Thyroid gland (tissue), 4 donors: ENCODE results near the gene GAGE12H. TPM values are rescaled to one million over a fixed set of nuclear protein-coding genes. Genes with fewer than 3 reads are reported as not detected.

ENCODE experiments used
- DNase-seq, 2 donors: peaks; one replicate each; pipeline ENCODE4 v3.0.0-alpha.2; 2019
- H3K27ac ChIP-seq, 3 donors: fragments of 200-600 bp; sonication (generic); 1 replicate in 2 of 3; 2 replicates in 1 of 3; pipeline ENCODE4 v1.5.1; 2016 to 2019; ENCODE audit warnings: mild to moderate bottlenecking in 1 of 3, moderate library complexity in 1 of 3
- H3K27me3 ChIP-seq: fragments of 200-600 bp; sonication (generic); one replicate; pipeline ENCODE4 v1.5.1; 2019
- H3K36me3 ChIP-seq, 2 donors: fragments of 200-600 bp; sonication (generic); one replicate each; pipeline ENCODE4 v1.5.1; 2016 to 2019
- H3K4me1 ChIP-seq, 2 donors: fragments of 200-600 bp; sonication (generic); one replicate each; pipeline ENCODE4 v1.5.1; 2017 to 2019
- H3K4me3 ChIP-seq, 3 donors: fragments of 200-600 bp; sonication (generic); replicated peaks in 1 of 3; 1 replicate in 2 of 3; 2 replicates in 1 of 3; pipeline ENCODE4 v1.5.1; 2016; ENCODE audit warnings: mild to moderate bottlenecking in 1 of 3
- H3K9me3 ChIP-seq: fragments of 200-600 bp; sonication (generic); one replicate; pipeline ENCODE4 v1.5.1; 2017
- POLR2A ChIP-seq, 2 donors: fragments of 450-650 bp; IDR thresholded peaks; one replicate each; pipeline ENCODE4 v1.6.1; 2017; ENCODE audit warnings: antibody characterized with exemption in 2 of 2, mild to moderate bottlenecking in 2 of 2, moderate library complexity in 1 of 2
- WGBS, 2 donors: methylation state at CpG; one replicate each; pipeline ENCODE4 v1.1.5; 2017; 5-methylcytosine and 5-hydroxymethylcytosine counted together
- intact Hi-C: fragments of 100-400 bp; cut with DNase I; formaldehyde crosslinking; loops from one replicate; pipeline ENCODE4 v1.15.1; 2023
- small RNA-seq: library from RNA; depleted of rRNA; stranded (forward); fragments of <200 nt; gene quantifications from one replicate; pipeline ENCODE3, GENCODE V24; 2016
- total RNA-seq, 4 donors: library from RNA; depleted of rRNA; stranded (reverse); fragments of >200 nt; gene quantifications; one replicate each; pipeline ENCODE4 v1.2.3, GENCODE V29; 2016
- TF ChIP-seq, protein P1 (sequence below), 6 experiments: fragments of 200-600 bp in 3 of 6; fragments of 450-650 bp in 3 of 6; sonication (generic) in 3 of 6; IDR thresholded peaks; one replicate each; pipeline ENCODE4 v1.5.1; 2016 to 2019; ENCODE audit warnings: antibody characterized with exemption in 6 of 6, mild to moderate bottlenecking in 2 of 6, inconsistent platforms in 1 of 6, moderate library complexity in 1 of 6

Gene GAGE12H
- total RNA-seq, 4 donors from 2014 or later: not detected

DNA sequence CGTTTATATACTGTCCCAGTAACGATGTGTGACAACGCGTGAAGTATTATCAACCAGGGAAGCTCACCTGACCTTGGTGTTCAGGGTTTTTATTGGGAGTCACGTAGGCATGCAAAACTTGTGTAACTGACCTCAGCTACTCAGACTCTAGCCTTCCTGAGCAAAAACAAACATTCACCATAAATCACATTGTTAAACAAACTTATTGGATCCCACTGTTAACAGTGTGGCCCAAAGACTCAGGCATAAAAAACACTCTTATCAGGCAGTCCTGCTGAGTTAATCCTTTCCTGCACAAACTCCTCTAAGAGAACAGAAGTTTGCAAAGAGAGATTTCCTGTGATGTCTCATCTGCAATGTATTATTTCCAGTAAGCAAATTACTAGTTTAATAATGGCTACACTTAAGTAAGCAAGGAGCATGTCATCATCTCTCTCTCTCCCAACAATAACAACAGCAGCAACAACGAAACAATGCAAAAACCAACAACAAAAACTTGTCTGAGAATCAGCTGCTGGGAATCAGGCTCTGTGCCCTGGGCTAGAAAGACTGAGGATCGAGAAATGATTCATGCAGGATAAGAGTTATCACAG, 31.1 kb downstream of the GAGE12H start:
- Histone ChIP-seq H3K27ac (no peak overlapping the region), H3K4me1 (no peaks in the 10 kb centered on the region), H3K27me3 (no peaks in the 10 kb centered on the region), H3K36me3 (no peaks in the 10 kb centered on the region), H3K9me3 (no peaks in the 10 kb centered on the region), H3K4me3 (no peak overlapping the region)
- DNase-seq: no peak
- WGBS, 2 donors: 42 to 63% methylated on average over 7 of the region's 7 CpGs
- intact Hi-C loops: no loop called here
- TF ChIP-seq POLR2A (IDR thresholded peaks at IDR 0.05): no peak
- TF ChIP-seq, protein P1, sequence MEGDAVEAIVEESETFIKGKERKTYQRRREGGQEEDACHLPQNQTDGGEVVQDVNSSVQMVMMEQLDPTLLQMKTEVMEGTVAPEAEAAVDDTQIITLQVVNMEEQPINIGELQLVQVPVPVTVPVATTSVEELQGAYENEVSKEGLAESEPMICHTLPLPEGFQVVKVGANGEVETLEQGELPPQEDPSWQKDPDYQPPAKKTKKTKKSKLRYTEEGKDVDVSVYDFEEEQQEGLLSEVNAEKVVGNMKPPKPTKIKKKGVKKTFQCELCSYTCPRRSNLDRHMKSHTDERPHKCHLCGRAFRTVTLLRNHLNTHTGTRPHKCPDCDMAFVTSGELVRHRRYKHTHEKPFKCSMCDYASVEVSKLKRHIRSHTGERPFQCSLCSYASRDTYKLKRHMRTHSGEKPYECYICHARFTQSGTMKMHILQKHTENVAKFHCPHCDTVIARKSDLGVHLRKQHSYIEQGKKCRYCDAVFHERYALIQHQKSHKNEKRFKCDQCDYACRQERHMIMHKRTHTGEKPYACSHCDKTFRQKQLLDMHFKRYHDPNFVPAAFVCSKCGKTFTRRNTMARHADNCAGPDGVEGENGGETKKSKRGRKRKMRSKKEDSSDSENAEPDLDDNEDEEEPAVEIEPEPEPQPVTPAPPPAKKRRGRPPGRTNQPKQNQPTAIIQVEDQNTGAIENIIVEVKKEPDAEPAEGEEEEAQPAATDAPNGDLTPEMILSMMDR (IDR thresholded peaks at IDR 0.05): no peak

DNA sequence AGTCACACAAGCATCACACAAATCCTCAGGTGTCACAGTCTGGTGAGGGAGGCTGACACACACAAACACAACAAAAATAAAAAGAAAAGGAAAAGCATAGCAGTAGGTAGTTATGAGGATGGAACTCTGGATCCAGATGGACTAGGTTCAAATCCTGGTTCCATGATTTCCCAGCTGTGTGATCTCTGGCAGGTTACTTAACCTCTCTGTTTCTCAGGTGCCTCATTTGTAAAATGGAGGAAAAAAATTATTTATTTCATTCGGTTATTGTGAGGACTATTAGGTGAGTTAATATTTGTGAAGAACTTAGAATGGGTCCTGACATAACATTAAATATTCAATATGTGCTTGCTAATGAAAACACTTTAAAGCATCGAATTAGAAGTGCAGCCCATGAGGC, 38.8 kb downstream of the GAGE12H start:
- no peak overlapping the region for H3K4me3 ChIP-seq
- H3K27me3 ChIP-seq: no peaks in the 10 kb centered on the region
- no peaks in the 10 kb centered on the region for H3K9me3 ChIP-seq
- H3K36me3 ChIP-seq: no peaks in the 10 kb centered on the region
- H3K27ac ChIP-seq: no peak overlapping the region
- WGBS, 2 donors: 83 to 93% methylated on average over 2 of the region's 2 CpGs
- TF ChIP-seq, protein P1 (IDR thresholded peaks at IDR 0.05): no peak
- no peak for TF ChIP-seq POLR2A (IDR thresholded peaks at IDR 0.05)
- no peak for DNase-seq
- no peaks in the 10 kb centered on the region for H3K4me1 ChIP-seq
- intact Hi-C loops: no loop called here

DNA sequence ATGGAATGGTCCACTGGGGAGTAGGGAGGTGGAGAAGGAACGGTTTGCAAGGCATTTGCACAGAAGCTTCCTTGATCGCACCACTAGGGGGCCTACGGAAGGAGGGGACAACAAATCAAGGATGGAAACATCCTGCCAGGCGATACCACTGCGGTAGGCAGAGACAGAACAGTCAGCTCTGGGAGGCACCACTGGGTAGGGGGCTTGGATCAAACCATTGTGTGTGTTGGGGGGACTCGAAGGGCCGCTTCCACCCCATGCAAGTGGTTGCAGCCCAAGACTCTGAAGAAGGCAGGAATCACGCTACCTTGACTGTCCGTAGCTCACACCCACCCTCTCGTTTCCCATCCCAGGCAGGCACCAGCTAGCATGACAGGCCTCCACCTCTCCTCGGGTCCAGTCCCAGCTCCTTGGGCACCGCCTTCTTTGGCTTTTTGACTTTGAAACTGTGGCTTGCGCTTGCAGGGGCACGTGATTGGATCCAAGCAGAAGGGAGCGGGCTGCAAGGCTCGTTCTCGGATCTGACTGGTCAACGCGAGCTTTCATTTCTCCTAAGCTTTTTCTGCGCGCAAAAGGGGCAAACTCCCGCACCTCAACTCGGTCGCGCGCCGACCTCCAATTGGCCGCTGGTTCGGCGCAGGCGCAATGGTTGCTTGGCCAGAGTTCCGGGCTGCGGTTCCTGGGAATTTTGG, 47.5 kb downstream of the GAGE12H start:
- Histone ChIP-seq H3K36me3 (no peaks in the 10 kb centered on the region), H3K9me3 (no peaks in the 10 kb centered on the region), H3K4me1 (no peaks in the 10 kb centered on the region), H3K27ac (no peak overlapping the region), H3K27me3 (no peaks in the 10 kb centered on the region), H3K4me3 (no peak overlapping the region)
- intact Hi-C loops: no loop called here
- TF ChIP-seq POLR2A (IDR thresholded peaks at IDR 0.05): no peak
- TF ChIP-seq, protein P1 (IDR thresholded peaks at IDR 0.05): peak in 1 of 6 experiments; percentile 21
- WGBS, 2 donors: 76 to 86% methylated on average over 31 to 32 of the region's 33 CpGs
- DNase-seq: peak in 1 of 2 donors; percentile 3

Small RNA genes within 50 kb of the gene (small RNA-seq; reads per million reads assigned to genes)
- gene GAGE12B: not detected

Other genes starting within 250 kb of the GAGE12H start
- gene GAGE13, start 248.4 kb upstream of the GAGE12H start, total RNA-seq: not detected
- gene GAGE12C, start 47.8 kb upstream of the GAGE12H start, total RNA-seq: not detected
- gene GAGE12D, start 38.2 kb upstream of the GAGE12H start, total RNA-seq: not detected
- not detected for gene GAGE12E, start 28.7 kb upstream of the GAGE12H start, total RNA-seq
- not detected for gene GAGE12F, start 19.1 kb upstream of the GAGE12H start, total RNA-seq
- not detected for gene GAGE12G, start 9.5 kb upstream of the GAGE12H start, total RNA-seq
- gene GAGE2A, start 9.5 kb downstream of the GAGE12H start, total RNA-seq: not detected
- gene GAGE1, start 19.1 kb downstream of the GAGE12H start, total RNA-seq: not detected
- gene PAGE1, start 116.0 kb downstream of the GAGE12H start, total RNA-seq: not detected
- gene PAGE4, start 249.4 kb downstream of the GAGE12H start, total RNA-seq: not detected